ENCODE results near the gene ZNF224.
"Not testable (repeated sequence)": the region's sequence is repeated elsewhere in the genome, so short reads cannot be mapped to it uniquely, and the experiment has no call there.

The ZNF224 gene

DNA sequence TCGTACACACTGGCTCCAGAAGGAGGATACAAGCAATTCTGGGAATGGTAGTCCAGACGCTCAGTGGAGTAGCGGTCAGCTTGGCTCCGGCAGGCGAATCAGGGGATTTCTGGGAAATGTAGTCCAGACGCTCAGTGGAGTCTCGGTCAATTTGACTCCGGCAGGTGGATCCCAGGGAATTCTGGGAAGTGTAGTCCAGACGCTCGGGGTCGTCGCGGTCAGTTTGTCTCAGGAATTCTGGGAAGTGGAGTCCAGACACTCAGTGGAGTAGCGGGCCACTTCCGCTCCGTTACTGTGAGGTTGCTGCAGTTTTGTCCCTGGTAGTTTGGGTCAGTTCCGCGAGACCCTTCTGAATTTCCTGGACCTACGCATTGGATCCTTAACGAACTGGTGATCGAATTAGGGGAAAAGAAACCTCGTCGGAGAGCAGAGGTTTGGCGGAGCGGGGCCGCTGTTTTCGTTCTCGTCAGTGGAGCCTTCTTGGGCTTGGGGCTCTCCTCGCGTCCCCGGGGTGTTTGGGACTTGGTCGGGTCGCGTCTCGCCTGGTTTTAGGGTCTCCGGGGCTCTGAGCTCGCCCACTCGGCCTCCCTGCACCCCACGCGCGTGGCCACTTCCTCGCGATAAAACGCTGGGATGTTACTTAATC lies 19.1 kb downstream of the ZNF224 start, which contains the start of gene ZNF225:
ZNF225 (plus strand) TSS at position 262 of the 646 bp plus-strand sequence. CDS start 2,429 bp downstream, outside the sequence.
- intact Hi-C loops (cut with DNase I) = loop anchor here (1.0 to 5.0 kb wide), 6 partner anchors 19 to 131 kb away; partner anchors contain the start of genes ZNF155, ZNF223, ZNF224 and ZNF226
- DNase-seq = peak; percentile 92 to 100 (median 99)

DNA sequence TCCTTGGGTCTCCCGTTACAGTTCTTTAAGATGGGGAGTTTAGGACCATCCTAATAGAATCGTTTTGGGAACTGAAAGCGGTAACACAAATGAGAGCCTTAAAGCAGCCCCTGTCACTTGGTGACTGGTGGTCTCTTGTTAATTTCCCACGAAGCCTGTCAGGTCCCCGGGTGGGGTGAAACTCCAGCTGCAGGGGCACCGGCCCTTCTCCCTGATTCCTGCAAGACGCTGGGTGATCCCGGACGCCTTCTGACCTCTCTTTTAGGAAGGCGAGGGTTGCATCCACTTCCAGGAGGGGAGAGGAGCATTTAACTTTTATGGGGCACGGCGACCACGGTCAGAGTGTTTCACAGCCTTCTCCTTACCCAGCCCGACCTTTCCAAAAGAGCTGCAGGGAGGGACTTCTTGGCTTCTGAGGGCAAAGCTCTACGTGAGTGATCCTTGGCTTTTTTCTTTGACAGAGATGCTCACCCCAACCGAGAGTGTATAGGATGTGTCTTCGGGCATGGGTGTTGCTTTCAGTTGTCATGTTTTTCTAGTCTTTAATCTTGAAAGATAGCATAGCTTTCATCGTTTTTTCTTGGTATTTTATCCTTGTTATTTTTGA lies 19.7 kb downstream of the ZNF224 start:
- intact Hi-C loops (cut with DNase I) = loop anchor here (1.0 to 5.0 kb wide), 6 partner anchors 20 to 132 kb away; partner anchors contain the start of genes ZNF155, ZNF223, ZNF224 and ZNF226

DNA sequence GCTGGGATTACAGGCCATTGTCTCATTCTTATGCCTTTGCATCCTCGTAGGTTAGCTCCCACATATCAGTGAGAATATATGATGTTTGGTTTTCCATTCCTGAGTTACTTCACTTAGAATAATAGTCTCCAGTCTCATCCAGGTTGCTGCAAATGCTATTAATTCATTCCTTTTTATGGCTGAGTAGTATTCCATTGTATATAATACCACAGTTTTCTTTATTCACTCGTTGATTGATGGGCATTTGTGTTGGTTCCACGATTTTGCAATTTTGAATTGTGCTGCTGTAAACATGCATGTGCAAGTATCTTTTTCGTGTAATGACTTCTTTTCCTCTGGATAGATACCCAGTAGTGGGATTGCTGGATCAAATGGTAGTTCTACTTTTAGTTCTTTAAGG lies 27.0 kb downstream of the ZNF224 start:
- intact Hi-C loops (cut with DNase I); DNase-seq: not testable (repeated sequence)

More for the DNA sequence above, 19.7 kb downstream of the ZNF224 start:
- peak in 29 of 42 donors; percentile 2 to 47 (median 18) for DNase-seq

DNA sequence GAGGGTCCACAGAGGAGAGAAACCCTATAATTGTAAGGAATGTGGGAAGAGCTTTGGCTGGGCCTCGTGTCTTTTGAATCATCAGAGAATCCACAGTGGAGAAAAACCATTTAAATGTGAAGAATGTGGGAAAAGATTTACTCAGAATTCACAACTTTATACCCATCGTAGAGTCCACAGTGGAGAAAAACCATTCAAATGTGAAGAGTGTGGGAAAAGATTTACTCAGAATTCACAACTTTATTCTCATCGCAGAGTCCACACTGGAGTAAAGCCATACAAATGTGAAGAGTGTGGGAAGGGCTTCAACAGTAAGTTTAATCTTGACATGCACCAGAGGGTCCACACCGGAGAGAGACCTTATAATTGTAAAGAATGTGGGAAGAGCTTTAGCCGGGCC lies 37.8 kb downstream of the ZNF224 start:
- intact Hi-C loops (cut with DNase I) = no loop called here
- no peak for DNase-seq

DNA sequence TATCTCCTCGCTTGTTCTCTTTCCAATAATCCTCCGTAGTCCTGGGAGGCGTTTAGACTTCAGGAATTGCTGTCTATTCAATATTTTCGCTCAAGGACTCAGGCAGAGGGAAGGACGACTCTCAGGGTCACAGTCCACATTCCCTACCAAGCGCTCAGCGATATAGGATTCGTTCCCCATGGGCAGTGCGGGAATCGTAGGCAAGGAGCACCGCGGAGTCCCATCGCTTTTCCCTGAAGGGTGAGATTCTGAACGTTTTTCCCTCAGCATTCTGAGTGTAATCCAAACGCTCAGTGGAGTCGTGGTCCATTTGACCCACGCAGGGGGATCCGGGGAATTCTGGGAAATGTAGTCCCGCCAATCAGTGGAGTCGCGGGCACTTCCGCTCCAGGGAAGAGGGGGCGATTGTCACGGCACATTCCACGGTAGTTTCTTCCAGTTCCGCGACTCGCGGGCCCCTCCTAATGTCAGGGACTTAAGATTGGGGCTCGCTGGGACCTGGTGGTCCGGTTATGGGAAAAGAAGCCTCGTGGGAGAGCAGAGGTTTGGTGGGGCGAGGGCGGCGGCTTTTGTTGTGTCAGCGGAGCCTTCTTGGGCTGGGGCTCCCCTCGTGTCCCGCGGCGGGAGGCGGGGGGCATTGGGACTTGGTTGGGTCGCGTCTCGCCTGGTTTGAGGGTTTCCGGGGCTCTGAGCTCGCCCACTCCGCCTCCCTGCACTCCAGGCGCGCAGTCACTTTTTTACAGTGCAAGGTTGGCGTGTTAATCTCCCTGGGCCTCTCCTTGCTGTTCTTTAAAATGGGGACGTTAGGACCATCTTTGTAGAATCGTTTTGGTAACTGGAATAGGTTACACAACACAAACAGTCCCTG lies 47.3 kb downstream of the ZNF224 start, which contains the start of gene ZNF234:
ZNF234 (plus strand) TSS at position 364 of the 868 bp plus-strand sequence. CDS start 3,079 bp downstream, outside the sequence.
- intact Hi-C loops (cut with DNase I) = no loop called here
- peak; percentile 87 to 97 (median 92) for DNase-seq

DNA sequence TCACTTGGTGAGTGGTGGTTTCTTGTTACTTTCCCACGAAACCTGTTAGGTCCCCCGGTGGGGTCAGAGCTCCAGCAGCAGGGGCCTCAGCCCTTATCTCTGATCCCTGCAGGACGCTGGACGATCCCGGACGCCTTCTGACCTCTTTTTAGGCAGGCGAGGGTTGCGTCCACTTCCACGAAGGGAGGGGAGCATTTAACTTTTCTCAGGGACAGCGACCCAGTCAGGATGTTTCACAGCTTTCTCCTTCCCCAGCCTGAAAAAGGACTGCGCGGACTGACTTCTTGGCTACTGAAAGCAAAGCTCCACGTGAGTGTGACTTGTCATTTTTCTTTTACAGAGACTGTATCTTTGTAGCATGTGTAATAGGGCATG lies 47.9 kb downstream of the ZNF224 start:
- peak in 9 of 42 donors; percentile 1 to 37 (median 18) for DNase-seq

DNA sequence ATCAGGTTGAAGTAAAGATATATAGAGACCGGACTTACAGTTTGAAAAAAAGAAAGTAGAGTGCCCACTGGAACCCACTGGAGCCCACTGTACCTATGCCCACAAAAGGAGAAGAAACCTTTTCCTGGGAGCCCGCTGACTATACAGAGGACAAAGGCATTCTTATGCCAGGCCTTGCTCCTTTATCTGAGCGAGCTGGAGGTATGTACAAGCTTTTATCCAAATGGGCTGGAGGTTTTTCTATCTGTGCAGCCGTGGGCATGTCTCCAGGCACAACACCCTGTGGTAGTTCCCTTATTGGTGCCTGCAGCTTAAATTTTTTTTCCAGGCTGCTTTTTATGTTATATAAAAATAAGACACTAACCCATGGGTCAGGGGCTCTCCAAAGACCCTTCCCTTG lies 55.6 kb downstream of the ZNF224 start:
- intact Hi-C loops (cut with DNase I) = no loop called here
- no peak for DNase-seq

More for the DNA sequence above, 47.9 kb downstream of the ZNF224 start:
- intact Hi-C loops (cut with DNase I) = no loop called here

DNA sequence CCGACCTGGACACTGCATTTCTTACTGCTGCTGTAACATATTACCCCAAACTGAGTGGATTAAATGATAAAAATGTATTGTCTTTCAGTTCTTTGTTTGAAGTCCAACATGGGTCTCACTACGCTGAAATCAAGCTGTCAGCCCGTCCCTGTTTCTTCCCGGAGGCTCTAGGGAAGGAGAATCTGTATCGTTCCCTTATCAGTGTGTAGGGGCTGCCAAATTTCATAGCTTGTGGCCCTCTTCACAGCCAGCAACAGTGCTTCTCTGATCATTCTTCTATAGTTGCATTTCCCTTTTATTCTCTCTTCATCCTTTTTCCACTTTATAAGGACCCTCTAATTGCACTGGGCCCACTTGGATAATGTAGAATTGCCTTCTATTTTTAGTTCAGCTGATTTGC lies 57.3 kb downstream of the ZNF224 start:
- intact Hi-C loops (cut with DNase I) = no loop called here
- DNase-seq = no peak

DNA sequence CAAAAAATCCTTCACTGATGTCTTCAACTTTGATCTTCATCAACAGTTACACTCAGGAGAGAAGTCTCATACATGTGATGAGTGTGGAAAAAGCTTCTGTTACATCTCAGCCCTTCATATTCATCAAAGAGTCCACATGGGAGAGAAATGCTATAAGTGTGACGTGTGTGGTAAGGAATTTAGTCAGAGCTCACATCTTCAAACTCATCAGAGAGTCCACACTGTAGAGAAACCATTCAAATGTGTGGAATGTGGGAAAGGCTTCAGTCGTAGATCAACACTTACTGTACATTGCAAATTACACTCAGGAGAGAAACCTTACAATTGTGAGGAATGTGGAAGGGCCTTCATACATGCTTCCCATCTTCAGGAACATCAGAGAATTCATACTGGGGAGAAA lies 62.3 kb downstream of the ZNF224 start:
- intact Hi-C loops (cut with DNase I) = no loop called here
- DNase-seq = no peak
